Omental fat pad (tissue), 4 donors: Measurements from ENCODE around the gene PPP2R2C. TPM values are rescaled to one million over a fixed set of nuclear protein-coding genes. Genes with fewer than 3 reads are reported as not detected.
A peak's percentile ranks its signal among the peaks of the same experiment; 100 is the strongest.

Experiments used
- ATAC-seq: fragments of 150-250 bp; one replicate; pipeline ENCODE4 v1.9.1; 2016; ENCODE audit warnings: mild to moderate bottlenecking, moderate library complexity; ENCODE audit not compliant: low FRiP score
- DNase-seq: peaks from one replicate; pipeline ENCODE4 v3.0.0-alpha.2; 2019; ENCODE audit warnings: low spot score
- total RNA-seq, 4 donors: library from RNA; depleted of rRNA; stranded (reverse); fragments of >200 nt; gene quantifications; one replicate each; pipeline ENCODE4 v1.1.0, GENCODE V29; 2016
- TF ChIP-seq, protein P1 (sequence below), 3 donors: fragments of 450-650 bp; IDR thresholded peaks; one replicate each; pipeline ENCODE4 v1.5.1; 2016 to 2017; ENCODE audit warnings: antibody characterized with exemption in 3 of 3, mild to moderate bottlenecking in 3 of 3, moderate library complexity in 2 of 3

Gene PPP2R2C
- total RNA-seq, 4 donors from 2014 or later, result 0.38 to 1.7 (median 0.68) TPM

DNA sequence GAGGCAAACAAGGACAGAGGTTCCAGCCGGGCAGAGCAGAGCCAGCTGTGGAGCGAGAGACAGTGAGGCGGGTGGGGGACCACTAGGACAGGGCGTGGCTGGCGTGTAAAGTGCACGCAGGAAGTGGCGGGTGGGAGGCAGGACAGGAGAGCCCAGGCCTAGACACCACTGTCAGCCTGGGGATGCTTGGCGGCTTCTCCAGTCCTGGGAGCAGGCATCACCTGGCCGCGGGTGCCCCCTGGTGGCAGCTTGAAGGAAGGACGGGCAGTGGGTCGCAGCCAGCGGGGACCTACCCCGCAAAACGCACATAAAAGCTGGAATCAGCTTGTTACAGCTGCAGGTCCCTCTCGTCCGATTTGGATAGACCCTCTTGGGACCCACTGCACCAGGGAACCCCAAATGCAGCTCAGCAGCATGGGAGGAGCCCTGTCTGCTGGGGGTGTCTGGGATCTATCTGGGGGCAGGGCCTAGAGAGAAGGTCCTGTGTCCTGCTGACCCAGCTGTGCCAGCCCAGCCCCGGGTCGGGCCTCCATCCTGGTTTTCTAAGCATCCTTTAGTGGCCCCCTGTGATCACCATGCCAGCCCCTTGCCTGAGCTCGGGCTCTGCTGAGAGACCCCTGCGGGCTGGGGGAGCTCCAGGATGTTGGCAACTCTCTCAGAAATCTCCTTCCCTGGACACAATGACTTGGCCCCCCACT, 145.0 kb downstream of the PPP2R2C start:
- peak; percentile 67 for DNase-seq
- peak; percentile 78 for ATAC-seq
- TF ChIP-seq, protein P1, sequence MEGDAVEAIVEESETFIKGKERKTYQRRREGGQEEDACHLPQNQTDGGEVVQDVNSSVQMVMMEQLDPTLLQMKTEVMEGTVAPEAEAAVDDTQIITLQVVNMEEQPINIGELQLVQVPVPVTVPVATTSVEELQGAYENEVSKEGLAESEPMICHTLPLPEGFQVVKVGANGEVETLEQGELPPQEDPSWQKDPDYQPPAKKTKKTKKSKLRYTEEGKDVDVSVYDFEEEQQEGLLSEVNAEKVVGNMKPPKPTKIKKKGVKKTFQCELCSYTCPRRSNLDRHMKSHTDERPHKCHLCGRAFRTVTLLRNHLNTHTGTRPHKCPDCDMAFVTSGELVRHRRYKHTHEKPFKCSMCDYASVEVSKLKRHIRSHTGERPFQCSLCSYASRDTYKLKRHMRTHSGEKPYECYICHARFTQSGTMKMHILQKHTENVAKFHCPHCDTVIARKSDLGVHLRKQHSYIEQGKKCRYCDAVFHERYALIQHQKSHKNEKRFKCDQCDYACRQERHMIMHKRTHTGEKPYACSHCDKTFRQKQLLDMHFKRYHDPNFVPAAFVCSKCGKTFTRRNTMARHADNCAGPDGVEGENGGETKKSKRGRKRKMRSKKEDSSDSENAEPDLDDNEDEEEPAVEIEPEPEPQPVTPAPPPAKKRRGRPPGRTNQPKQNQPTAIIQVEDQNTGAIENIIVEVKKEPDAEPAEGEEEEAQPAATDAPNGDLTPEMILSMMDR (IDR thresholded peaks at IDR 0.05), result peak in 1 of 3 donors; percentile 93

DNA sequence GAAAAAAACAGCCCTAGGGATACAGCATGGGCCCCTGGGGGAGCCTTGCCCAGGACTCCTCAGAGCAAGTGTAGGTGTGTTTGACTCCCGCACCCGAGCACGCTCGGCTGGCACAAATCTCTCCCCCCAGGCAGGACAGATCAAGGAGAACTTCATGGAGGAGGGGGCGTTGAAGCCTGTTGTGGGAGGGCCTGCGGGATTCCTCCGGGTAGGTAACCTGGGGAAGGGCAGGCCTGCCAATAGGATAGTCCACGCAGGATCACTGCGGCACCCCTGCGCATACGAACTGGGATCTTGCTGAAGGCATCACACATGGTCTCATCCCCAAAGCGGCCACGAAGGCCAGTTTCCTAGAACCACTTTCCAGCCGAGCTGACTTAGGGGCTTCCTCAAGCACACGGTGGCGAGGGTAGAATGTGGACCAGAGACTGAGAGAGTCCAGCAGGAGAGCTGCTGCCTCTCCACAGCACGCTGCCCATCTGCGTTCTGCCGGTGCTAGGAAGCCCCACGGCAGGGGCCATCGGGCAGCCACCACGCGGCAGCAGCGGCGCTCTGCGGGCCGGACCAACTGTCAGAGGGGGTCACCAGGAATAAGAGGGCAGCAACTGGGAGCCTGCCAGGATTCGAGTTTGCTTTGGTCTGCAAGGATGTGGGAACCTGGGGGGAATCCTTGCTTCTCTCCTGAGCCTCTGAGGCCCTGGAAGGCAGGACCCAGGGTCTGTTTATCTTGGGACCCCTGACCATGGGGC, 145.9 kb downstream of the PPP2R2C start:
- TF ChIP-seq, protein P1 (IDR thresholded peaks at IDR 0.05), result no peak

DNA sequence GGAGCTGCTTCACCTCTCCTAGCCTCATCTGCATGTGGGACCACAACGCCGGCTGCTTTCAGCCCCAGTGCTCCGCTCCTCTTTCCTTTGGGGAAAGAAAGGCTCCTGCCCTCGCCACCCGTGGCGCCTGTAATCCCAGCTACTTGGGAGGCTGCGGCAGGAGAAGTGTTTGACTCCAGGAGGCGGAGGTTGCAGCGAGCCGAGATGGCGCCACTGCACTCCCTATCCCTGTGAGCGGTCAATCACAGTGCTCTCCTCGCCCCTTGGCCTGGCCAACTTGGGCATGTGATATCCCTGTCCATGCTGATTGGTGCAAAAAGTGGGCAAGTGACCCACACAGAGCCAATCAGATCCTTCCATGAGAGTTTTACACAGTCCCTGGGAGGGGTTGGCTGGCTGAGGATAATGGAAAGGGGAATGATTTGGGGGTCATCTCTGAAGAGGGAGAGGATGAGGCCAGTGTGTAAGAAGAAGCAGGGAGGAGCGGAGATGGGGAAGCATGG, 146.6 kb downstream of the PPP2R2C start:
- DNase-seq (no peak), ATAC-seq (no peak)

More for the DNA sequence above, 145.9 kb downstream of the PPP2R2C start:
- no peak for ATAC-seq
- DNase-seq, result no peak

DNA sequence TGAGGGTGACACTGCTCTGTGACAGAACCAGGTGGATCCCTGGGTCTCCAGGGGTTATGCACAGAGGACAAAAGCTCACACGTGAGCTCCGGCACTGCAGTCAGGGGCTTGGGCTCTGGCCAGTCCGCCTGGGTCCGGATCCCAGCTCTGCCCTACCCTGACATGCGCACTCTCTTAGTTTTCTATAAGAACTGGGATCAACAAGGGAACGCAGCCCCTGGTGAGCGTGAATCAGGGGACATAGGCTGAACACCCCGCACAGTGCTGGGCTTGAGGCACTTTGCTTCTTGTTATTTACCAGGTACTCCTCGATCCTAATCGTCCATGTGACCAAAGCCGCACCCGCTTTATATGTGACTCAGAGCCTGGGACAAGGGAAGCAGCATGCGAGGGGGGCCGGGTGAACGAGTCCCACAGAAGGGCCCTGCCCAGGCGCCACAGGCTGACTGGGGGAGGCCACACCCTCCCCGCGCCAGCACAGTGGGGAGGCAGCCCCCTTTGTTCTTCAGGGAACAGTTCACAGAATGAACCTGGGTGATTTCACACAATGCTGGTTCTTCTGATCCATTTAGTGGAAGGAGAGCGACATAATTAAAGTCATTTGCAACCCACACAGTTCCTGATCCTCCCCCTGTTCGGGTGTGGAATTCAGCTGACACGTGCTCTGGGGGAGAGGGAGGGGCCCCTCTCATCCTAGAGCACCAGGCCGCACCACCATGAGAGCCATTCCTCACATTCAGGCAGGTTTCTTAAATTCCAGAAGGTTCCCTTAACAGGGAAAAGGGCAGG, 147.2 kb downstream of the PPP2R2C start:
- no peak for ATAC-seq
- no peak for DNase-seq
- TF ChIP-seq, protein P1 (IDR thresholded peaks at IDR 0.05), result no peak

More for the DNA sequence above, 146.6 kb downstream of the PPP2R2C start:
- TF ChIP-seq, protein P1 (IDR thresholded peaks at IDR 0.05), result no peak

DNA sequence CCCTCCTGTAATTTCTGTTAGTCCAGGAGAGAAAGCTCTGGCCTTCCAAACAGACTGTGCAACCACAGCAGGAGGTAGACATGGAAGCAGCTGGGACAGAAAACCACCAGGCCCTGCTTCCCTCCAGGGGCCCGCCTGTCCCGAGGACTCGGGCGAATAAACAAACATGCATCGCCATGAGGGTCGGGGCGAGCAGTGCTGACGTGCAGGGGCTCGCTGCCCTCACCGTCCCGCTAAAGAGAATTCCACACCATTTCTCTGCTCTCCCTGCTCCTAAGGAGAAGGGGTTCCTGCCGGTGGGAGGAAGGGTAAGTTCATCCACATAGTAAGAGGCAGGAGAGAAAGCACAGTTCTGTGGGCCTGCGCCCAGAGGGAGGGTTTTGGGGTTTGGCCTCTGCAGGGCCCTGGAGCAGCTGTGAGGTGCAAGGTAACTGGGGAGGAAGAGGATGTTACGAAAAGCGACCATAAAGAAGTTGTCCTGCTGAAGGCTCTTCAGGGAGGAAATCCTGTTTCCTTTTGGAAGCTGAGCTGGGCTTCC, 147.9 kb downstream of the PPP2R2C start:
- DNase-seq (no peak), ATAC-seq (no peak)
- TF ChIP-seq, protein P1 (IDR thresholded peaks at IDR 0.05), result no peak

DNA sequence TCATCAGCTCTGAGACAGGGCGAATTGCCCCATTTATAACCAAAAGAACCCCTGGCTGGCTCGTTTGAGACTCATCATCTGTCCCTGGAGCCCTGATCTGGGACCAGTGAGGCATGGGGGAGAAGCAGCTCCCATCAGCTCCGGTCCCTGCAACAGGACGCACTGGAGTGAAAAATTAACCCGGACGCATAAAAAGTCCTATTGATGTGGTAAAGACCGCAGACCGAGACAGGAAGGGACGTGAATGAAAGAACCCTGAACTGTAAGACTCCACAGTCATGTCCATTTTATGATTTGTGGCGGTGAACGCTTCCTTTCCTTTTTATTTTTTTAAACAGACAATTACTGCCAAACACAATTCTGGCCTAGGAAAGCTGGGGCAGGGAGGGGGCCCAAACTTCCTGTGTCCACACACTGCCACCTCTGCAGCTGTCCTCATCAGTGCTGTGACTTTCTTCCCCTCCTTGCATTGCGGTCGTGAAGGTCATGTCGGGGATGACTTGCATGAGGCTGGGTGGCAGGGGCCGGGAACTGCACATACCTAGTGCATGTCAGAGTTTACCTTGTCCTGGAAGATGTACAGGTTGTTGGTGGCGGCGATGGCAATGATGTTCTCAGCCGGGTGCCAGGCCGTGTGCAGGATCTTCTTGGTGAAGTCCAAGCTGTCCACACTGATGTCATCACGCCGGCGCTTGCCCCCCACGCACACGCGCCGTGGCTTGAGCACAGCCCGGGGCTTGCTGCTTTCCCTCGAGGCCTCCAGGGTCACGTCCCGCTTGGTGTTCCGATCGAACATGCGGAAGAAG, 149.4 kb downstream of the PPP2R2C start:
- ATAC-seq (no peak), DNase-seq (no peak)
- TF ChIP-seq, protein P1 (IDR thresholded peaks at IDR 0.05), result no peak
